GM12878 (cell line): ENCODE data around the gene KLHL10.

ENCODE experiments used
- CTCF ChIP-seq, 3 experiments: IDR thresholded peaks in 2 of 3; conservative IDR thresholded peaks in 1 of 3; 2 replicates each; pipeline ENCODE4 v1.5.1; 2011; ENCODE audit warnings: low read depth in 3 of 3, low read length in 3 of 3, mild to moderate bottlenecking in 3 of 3, control low read depth in 2 of 3, moderate library complexity in 2 of 3, inconsistent platforms in 1 of 3, mixed read lengths in 1 of 3; ENCODE audit not compliant: control insufficient read depth in 2 of 3, insufficient read depth in 1 of 3; ENCODE audit errors: extremely low read depth in 1 of 3
- E4F1 ChIP-seq: fragments of 450-650 bp; IDR thresholded peaks from 2 replicates; pipeline ENCODE4 v1.6.1; 2018; ENCODE audit warnings: borderline replicate concordance, mild to moderate bottlenecking; ENCODE audit not compliant: partially characterized antibody
- ESRRA ChIP-seq: IDR thresholded peaks from 2 replicates; pipeline ENCODE4 v1.6.1; 2012; ENCODE audit warnings: mild to moderate bottlenecking, low read length, improper control_type of control experiment
- ETV6 ChIP-seq, 2 experiments: fragments of 450-650 bp in 1 of 2; IDR thresholded peaks in 1 of 2; conservative IDR thresholded peaks in 1 of 2; 2 replicates each; pipeline ENCODE4 v1.6.1; 2014; ENCODE audit warnings: antibody characterized with exemption in 1 of 2, borderline replicate concordance in 1 of 2, low read depth in 1 of 2, mild to moderate bottlenecking in 1 of 2, moderate library complexity in 1 of 2
- FOS ChIP-seq: IDR thresholded peaks from 3 replicates; pipeline ENCODE4 v1.6.1; 2011; ENCODE audit warnings: borderline replicate concordance; ENCODE audit not compliant: insufficient read length; ENCODE audit errors: extremely low read depth
- KDM1A ChIP-seq: fragments of 200-600 bp; sonication (generic); IDR thresholded peaks from 2 replicates; pipeline ENCODE4 v1.6.1; 2016; ENCODE audit warnings: borderline replicate concordance
- MAX ChIP-seq: IDR thresholded peaks from 2 replicates; pipeline ENCODE4 v1.6.1; 2012; ENCODE audit warnings: low read depth, low read length, improper control_type of control experiment
- NFIC ChIP-seq: IDR thresholded peaks from 2 replicates; pipeline ENCODE4 v1.6.1; 2012; ENCODE audit warnings: low read depth, mild to moderate bottlenecking, inconsistent platforms, low read length, moderate library complexity
- NRF1 ChIP-seq: conservative IDR thresholded peaks from 2 replicates; pipeline ENCODE4 v1.6.1; 2011; ENCODE audit warnings: mild to moderate bottlenecking, low read depth, low read length, improper control_type of control experiment
- SIX5 ChIP-seq: IDR thresholded peaks from 2 replicates; pipeline ENCODE4 v1.6.1; 2011; ENCODE audit warnings: mild to moderate bottlenecking, low read depth, low read length, moderate library complexity; ENCODE audit not compliant: severe bottlenecking
- SMARCA5 ChIP-seq: fragments of 450-650 bp; IDR thresholded peaks from 2 replicates; pipeline ENCODE4 v1.6.1; 2017; ENCODE audit warnings: mild to moderate bottlenecking
- SP1 ChIP-seq: IDR thresholded peaks from one replicate; pipeline ENCODE4 v1.6.1; 2011; ENCODE audit warnings: low read depth, low read length
- TAF1 ChIP-seq: IDR thresholded peaks from 2 replicates; pipeline ENCODE4 v1.6.1; 2011; ENCODE audit warnings: mild to moderate bottlenecking, low read depth, low read length, borderline replicate concordance

- peak; percentile 47 to 77 (median 66) for TF ChIP-seq CTCF (IDR thresholded peaks at IDR 0.05 in 2 of 3, conservative IDR thresholded peaks at IDR 0.05 in 1 of 3; ENCODE audit: control insufficient read depth in 2 of 3, extremely low read depth in 1 of 3, insufficient read depth in 1 of 3, low read depth in 3 of 3, low read length in 3 of 3)
- peak; percentile 30 for TF ChIP-seq MAX
- no peak for TF ChIP-seq NRF1
- no peak for TF ChIP-seq NFIC
- TF ChIP-seq SP1, result no peak
- no peak for TF ChIP-seq TAF1
- TF ChIP-seq SMARCA5, result peak; percentile 91
- no peak for TF ChIP-seq KDM1A
- TF ChIP-seq SIX5, result no peak
- no peak for TF ChIP-seq E4F1
- no peak for TF ChIP-seq FOS
- TF ChIP-seq ETV6 (conservative IDR thresholded peaks at IDR 0.05 in 1 of 2, IDR thresholded peaks at IDR 0.05 in 1 of 2; ENCODE audit: borderline replicate concordance in 1 of 2, low read depth in 1 of 2), result no peak
- TF ChIP-seq ESRRA, result no peak
These were observed 25.9 kb upstream of the KLHL10 start, which contains the start of gene P3H4 for GRCh38 chr17:41811549-41812380.
